Neural cell (in vitro differentiated cells): ENCODE measurements around the gene KIF18B. TPM values are rescaled to one million over a fixed set of nuclear protein-coding genes. Genes with fewer than 3 reads are reported as not detected.

Experiments used
- H2AFZ ChIP-seq: fragments of 200-600, 300-800 bp; sonication (generic), shearing (Covaris generic); 2 replicates; pipeline ENCODE4 v1.6.0; 2014; ENCODE audit warnings: low read depth, mild to moderate bottlenecking, antibody characterized with exemption, low read length, moderate library complexity
- H3F3A ChIP-seq: fragments of 200-600 bp; shearing (Covaris generic); 2 replicates; pipeline ENCODE4 v1.6.1; 2016; ENCODE audit warnings: mild to moderate bottlenecking, moderate library complexity, mixed read lengths, antibody characterized with exemption, low read length; ENCODE audit not compliant: insufficient read depth, poor library complexity, severe bottlenecking
- H3K27ac ChIP-seq: fragments of 200-600, 300-800 bp; sonication (generic), shearing (Covaris generic); 2 replicates; pipeline ENCODE4 v1.5.1; 2014; ENCODE audit warnings: mild to moderate bottlenecking, low read length, moderate library complexity
- H3K27me3 ChIP-seq: fragments of 300-800, 200-600 bp; sonication (generic), shearing (Covaris generic); 2 replicates; pipeline ENCODE4 v1.6.0; 2014; ENCODE audit warnings: mild to moderate bottlenecking, low read depth, low read length, moderate library complexity; ENCODE audit not compliant: insufficient read depth
- H3K36me3 ChIP-seq: fragments of 300-800, 200-600 bp; sonication (generic), shearing (Covaris generic); 2 replicates; pipeline ENCODE4 v1.5.1; 2014; ENCODE audit warnings: mild to moderate bottlenecking, antibody characterized with exemption, low read length, moderate library complexity; ENCODE audit not compliant: insufficient read depth
- H3K4me2 ChIP-seq: fragments of 300-800, 200-600 bp; sonication (generic), shearing (Covaris generic); 2 replicates; pipeline ENCODE4 v1.6.0; 2014; ENCODE audit warnings: mild to moderate bottlenecking, low read length
- H3K4me3 ChIP-seq: fragments of 300-800, 200-600 bp; sonication (generic), shearing (Covaris generic); 2 replicates; pipeline ENCODE4 v1.5.1; 2014; ENCODE audit warnings: mild to moderate bottlenecking, low read length, moderate library complexity
- H3K79me2 ChIP-seq: fragments of 200-600 bp; shearing (Covaris generic); replicated peaks from 2 replicates; pipeline ENCODE4 v1.6.0; 2014; ENCODE audit warnings: mild to moderate bottlenecking, low read length, moderate library complexity; ENCODE audit not compliant: insufficient read depth
- H3K9ac ChIP-seq: fragments of 300-800, 200-600 bp; sonication (generic), shearing (Covaris generic); 2 replicates; pipeline ENCODE4 v1.6.1; 2016; ENCODE audit warnings: mild to moderate bottlenecking, low read length, mixed read lengths
- H3K9me2 ChIP-seq: fragments of 200-600 bp; shearing (Covaris generic); 2 replicates; pipeline ENCODE4 v1.6.1; 2016; ENCODE audit warnings: mild to moderate bottlenecking, low read length, mixed read lengths; ENCODE audit not compliant: insufficient read depth
- H3K9me3 ChIP-seq: fragments of 200-600, 300-800 bp; sonication (generic), shearing (Covaris generic); 2 replicates; pipeline ENCODE4 v1.6.1; 2016; ENCODE audit warnings: mild to moderate bottlenecking, mixed run types, low read length, moderate library complexity, mixed read lengths
- H4K20me1 ChIP-seq: fragments of 200-600 bp; shearing (Covaris generic); 2 replicates; pipeline ENCODE4 v1.6.1; 2016; ENCODE audit warnings: mild to moderate bottlenecking, mixed run types; ENCODE audit not compliant: insufficient read depth
- CTCF ChIP-seq: fragments of 450-650 bp; IDR thresholded peaks from 2 replicates; pipeline ENCODE4 v1.5.1; 2014; ENCODE audit warnings: antibody characterized with exemption, mild to moderate bottlenecking, moderate library complexity; ENCODE audit not compliant: poor library complexity, severe bottlenecking
- EP300 ChIP-seq: fragments of 450-650 bp; conservative IDR thresholded peaks from 2 replicates; pipeline ENCODE4 v1.6.1; 2014; ENCODE audit warnings: antibody characterized with exemption, mild to moderate bottlenecking, moderate library complexity; ENCODE audit not compliant: poor library complexity, severe bottlenecking
- EZH2 ChIP-seq: fragments of 200-600, 300-800 bp; shearing (Covaris generic), sonication (generic); IDR thresholded peaks from 2 replicates; pipeline ENCODE4 v1.6.1; 2014; ENCODE audit warnings: antibody characterized with exemption, low read length, borderline replicate concordance, mild to moderate bottlenecking; ENCODE audit not compliant: insufficient read depth, poor library complexity, severe bottlenecking
- MXI1 ChIP-seq: fragments of 450-650 bp; conservative IDR thresholded peaks from 2 replicates; pipeline ENCODE4 v1.6.1; 2014; ENCODE audit warnings: antibody characterized with exemption, mild to moderate bottlenecking; ENCODE audit not compliant: poor library complexity, severe bottlenecking
- POLR2AphosphoS5 ChIP-seq: IDR thresholded peaks from 2 replicates; pipeline ENCODE4 v1.6.1; 2012
- RAD21 ChIP-seq: fragments of 450-650 bp; conservative IDR thresholded peaks from 2 replicates; pipeline ENCODE4 v1.6.1; 2014; ENCODE audit warnings: antibody characterized with exemption, mild to moderate bottlenecking, moderate library complexity
- SMC3 ChIP-seq: fragments of 450-650 bp; conservative IDR thresholded peaks from 2 replicates; pipeline ENCODE4 v1.6.1; 2014; ENCODE audit warnings: antibody characterized with exemption, mild to moderate bottlenecking, moderate library complexity; ENCODE audit not compliant: poor library complexity
- TAF1 ChIP-seq: IDR thresholded peaks from 2 replicates; pipeline ENCODE4 v1.6.1; 2012; ENCODE audit warnings: low read depth
- polyA plus RNA-seq: library from polyadenylated mRNA; depleted of rRNA; stranded (reverse); fragments of >200 nt; gene quantifications from 2 replicates; pipeline ENCODE4 v1.2.3, GENCODE V29; 2014
- TF ChIP-seq, protein P1 (sequence below): IDR thresholded peaks from 2 replicates; pipeline ENCODE4 v1.6.1; 2012; ENCODE audit warnings: borderline replicate concordance

KIF18B gene
- polyA plus RNA-seq, 1 donor from 2014 or later = 0.10 TPM

DNA sequence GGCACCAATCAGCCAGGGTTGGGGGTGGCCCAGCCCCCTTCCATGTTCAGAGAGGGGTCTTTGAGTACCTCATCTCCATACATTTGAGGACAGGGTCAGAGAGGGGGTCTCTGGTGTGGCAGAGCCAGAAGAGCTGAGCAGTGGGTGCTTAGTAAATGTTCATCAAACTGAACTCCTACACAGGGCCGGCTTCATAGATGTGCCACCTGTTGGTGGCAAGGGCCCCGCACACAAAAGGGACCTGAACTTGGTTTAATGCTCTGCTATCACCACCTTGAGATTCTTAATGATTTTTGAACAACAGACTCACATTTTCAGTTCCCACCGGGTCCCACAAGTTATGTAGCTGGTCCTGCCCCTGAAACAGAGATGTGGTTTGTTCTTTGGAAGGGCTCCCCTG, 29.5 kb upstream of the KIF18B start:
- Histone ChIP-seq H3K4me2 (no peak overlapping the region), H3K79me2 (no peaks in the 10 kb centered on the region), H2AFZ (no peak overlapping the region), H3K27ac (no peak overlapping the region), H4K20me1 (no peaks in the 10 kb centered on the region), H3K9me2 (no peaks in the 10 kb centered on the region), H3K9ac (no peak overlapping the region), H3K36me3 (no peaks in the 10 kb centered on the region), H3F3A (no peaks in the 10 kb centered on the region), H3K27me3 (no peaks in the 10 kb centered on the region), H3K4me3 (no peak overlapping the region), H3K9me3 (no peaks in the 10 kb centered on the region)
- TF ChIP-seq RAD21 = no peak
- TF ChIP-seq TAF1 = no peak
- TF ChIP-seq, protein P1, sequence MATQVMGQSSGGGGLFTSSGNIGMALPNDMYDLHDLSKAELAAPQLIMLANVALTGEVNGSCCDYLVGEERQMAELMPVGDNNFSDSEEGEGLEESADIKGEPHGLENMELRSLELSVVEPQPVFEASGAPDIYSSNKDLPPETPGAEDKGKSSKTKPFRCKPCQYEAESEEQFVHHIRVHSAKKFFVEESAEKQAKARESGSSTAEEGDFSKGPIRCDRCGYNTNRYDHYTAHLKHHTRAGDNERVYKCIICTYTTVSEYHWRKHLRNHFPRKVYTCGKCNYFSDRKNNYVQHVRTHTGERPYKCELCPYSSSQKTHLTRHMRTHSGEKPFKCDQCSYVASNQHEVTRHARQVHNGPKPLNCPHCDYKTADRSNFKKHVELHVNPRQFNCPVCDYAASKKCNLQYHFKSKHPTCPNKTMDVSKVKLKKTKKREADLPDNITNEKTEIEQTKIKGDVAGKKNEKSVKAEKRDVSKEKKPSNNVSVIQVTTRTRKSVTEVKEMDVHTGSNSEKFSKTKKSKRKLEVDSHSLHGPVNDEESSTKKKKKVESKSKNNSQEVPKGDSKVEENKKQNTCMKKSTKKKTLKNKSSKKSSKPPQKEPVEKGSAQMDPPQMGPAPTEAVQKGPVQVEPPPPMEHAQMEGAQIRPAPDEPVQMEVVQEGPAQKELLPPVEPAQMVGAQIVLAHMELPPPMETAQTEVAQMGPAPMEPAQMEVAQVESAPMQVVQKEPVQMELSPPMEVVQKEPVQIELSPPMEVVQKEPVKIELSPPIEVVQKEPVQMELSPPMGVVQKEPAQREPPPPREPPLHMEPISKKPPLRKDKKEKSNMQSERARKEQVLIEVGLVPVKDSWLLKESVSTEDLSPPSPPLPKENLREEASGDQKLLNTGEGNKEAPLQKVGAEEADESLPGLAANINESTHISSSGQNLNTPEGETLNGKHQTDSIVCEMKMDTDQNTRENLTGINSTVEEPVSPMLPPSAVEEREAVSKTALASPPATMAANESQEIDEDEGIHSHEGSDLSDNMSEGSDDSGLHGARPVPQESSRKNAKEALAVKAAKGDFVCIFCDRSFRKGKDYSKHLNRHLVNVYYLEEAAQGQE = no peak
- no peak for TF ChIP-seq CTCF
- no peak for TF ChIP-seq EP300
- no peak for TF ChIP-seq MXI1
- TF ChIP-seq SMC3 = no peak
- TF ChIP-seq EZH2 = no peak
- TF ChIP-seq POLR2AphosphoS5 = no peak

- peaks cover 5% of the 10 kb centered on the region for H3K27me3 ChIP-seq
Measured at GRCh38 chr17:44976206-44976605, 28.6 kb upstream of the KIF18B start.

More at GRCh38 chr17:44976206-44976605, 28.6 kb upstream of the KIF18B start:
- Histone ChIP-seq H3K9me2 (no peaks in the 10 kb centered on the region), H3F3A (no peaks in the 10 kb centered on the region), H3K36me3 (no peaks in the 10 kb centered on the region), H3K9ac (no peak overlapping the region), H3K27ac (no peak overlapping the region), H3K9me3 (no peaks in the 10 kb centered on the region), H2AFZ (no peak overlapping the region), H4K20me1 (no peaks in the 10 kb centered on the region), H3K4me2 (no peak overlapping the region), H3K79me2 (no peaks in the 10 kb centered on the region), H3K4me3 (no peak overlapping the region)
- TF ChIP-seq EZH2 = no peak
- TF ChIP-seq SMC3 = no peak
- no peak for TF ChIP-seq EP300
- no peak for TF ChIP-seq RAD21
- TF ChIP-seq, protein P1 = no peak
- no peak for TF ChIP-seq MXI1
- no peak for TF ChIP-seq CTCF
- TF ChIP-seq TAF1 = no peak
- no peak for TF ChIP-seq POLR2AphosphoS5
